ENCODE data around the gene CCDC27.

DNA sequence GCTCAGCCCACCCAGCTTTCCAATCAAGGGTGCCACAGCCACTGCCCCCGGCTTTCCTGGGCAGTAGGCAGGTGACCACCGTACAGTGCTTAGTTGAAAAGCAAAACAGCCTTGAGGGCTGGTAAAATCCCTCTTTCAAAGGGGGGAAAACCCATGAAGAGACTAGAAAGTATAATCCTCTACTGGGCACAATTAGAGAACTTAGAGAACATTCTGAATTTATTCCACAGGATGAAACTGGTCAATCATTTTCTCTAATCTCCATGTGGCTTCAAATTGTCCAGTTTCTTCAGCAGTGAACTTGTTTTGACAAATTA is 59.3 kb downstream of the CCDC27 start:
- TF ChIP-seq CTCF (conservative IDR thresholded peaks at IDR 0.05; ENCODE audit: low read depth, low read length) (no peak), EZH2phosphoT487 (IDR thresholded peaks at IDR 0.05; ENCODE audit: borderline replicate concordance, low read length) (no peak)
